Osteoblast (primary cell): Measurements from ENCODE around the gene SAMD10. TPM values are rescaled to one million over a fixed set of nuclear protein-coding genes. Genes with fewer than 3 reads are reported as not detected.

Experiments
- DNase-seq: peaks from one replicate; pipeline ENCODE4 v3.0.0; 2011; ENCODE audit warnings: low spot score, mixed read lengths; ENCODE audit not compliant: insufficient read length; ENCODE audit errors: missing footprints
- H2AFZ ChIP-seq: 2 replicates; pipeline ENCODE4 v1.6.0; 2011; ENCODE audit warnings: mild to moderate bottlenecking, low read length
- H3K27ac ChIP-seq: 2 replicates; pipeline ENCODE4 v1.5.1; 2011; ENCODE audit warnings: mild to moderate bottlenecking, low read depth, low read length, moderate library complexity
- H3K27me3 ChIP-seq: 2 replicates; pipeline ENCODE4 v1.6.0; 2012; ENCODE audit warnings: mild to moderate bottlenecking, control low read depth, inconsistent platforms, low read length, moderate library complexity; ENCODE audit not compliant: insufficient read depth
- H3K36me3 ChIP-seq: 2 replicates; pipeline ENCODE4 v1.5.1; 2011; ENCODE audit warnings: mild to moderate bottlenecking, low read length, control low read depth, moderate library complexity; ENCODE audit not compliant: insufficient read depth
- H3K4me1 ChIP-seq: 2 replicates; pipeline ENCODE4 v1.5.1; 2011; ENCODE audit warnings: mild to moderate bottlenecking, low read length, control low read depth, moderate library complexity; ENCODE audit not compliant: insufficient read depth
- H3K4me2 ChIP-seq: 2 replicates; pipeline ENCODE4 v1.6.0; 2011; ENCODE audit warnings: mild to moderate bottlenecking, low read length; ENCODE audit not compliant: insufficient read depth
- H3K4me3 ChIP-seq: fragments of 200-600 bp; sonication (generic); 3 replicates; pipeline ENCODE4 v1.5.1; 2012; ENCODE audit warnings: mild to moderate bottlenecking, low read length, inconsistent platforms; ENCODE audit not compliant: insufficient read depth
- H3K79me2 ChIP-seq: 2 replicates; pipeline ENCODE4 v1.6.0; 2012; ENCODE audit warnings: mild to moderate bottlenecking, low read length, control low read depth, inconsistent platforms; ENCODE audit not compliant: insufficient read depth
- H3K9me3 ChIP-seq: 2 replicates; pipeline ENCODE4 v1.5.1; 2011; ENCODE audit warnings: low read depth, low read length, control low read depth
- H4K20me1 ChIP-seq: 2 replicates; pipeline ENCODE4 v1.6.0; 2012; ENCODE audit warnings: mild to moderate bottlenecking, low read length, control low read depth; ENCODE audit not compliant: insufficient read depth
- CTCF ChIP-seq: IDR thresholded peaks from 2 replicates; pipeline ENCODE4 v1.5.1; 2011; ENCODE audit warnings: mild to moderate bottlenecking, low read depth, low read length, moderate library complexity; ENCODE audit errors: extremely low read depth
- total RNA-seq: library from RNA; depleted of rRNA; stranded (reverse); fragments of >200 nt; gene quantifications from 2 replicates; pipeline ENCODE4 v1.2.3, GENCODE V29; 2012

Gene SAMD10
- total RNA-seq, 1 donor, result 1.4 TPM

- Histone ChIP-seq H3K4me2 (peak overlapping the region; percentile 87), H4K20me1 (peaks cover 25% of the 10 kb centered on the region), H3K4me3 (peak overlapping the region; percentile 72), H3K36me3 (peaks cover 13% of the 10 kb centered on the region), H3K4me1 (peaks cover 13% of the 10 kb centered on the region), H2AFZ (no peak overlapping the region), H3K9me3 (no peaks in the 10 kb centered on the region), H3K27me3 (no peaks in the 10 kb centered on the region), H3K79me2 (peaks cover 36% of the 10 kb centered on the region), H3K27ac (peak overlapping the region; percentile 51)
- TF ChIP-seq CTCF, result no peak
- peak; percentile 98 for DNase-seq
These were observed 22.3 kb downstream of the SAMD10 start for GRCh38 chr20:63957004-63957689.

GRCh38 chr20:63956664-63957003 lies 22.8 kb downstream of the SAMD10 start:
- Histone ChIP-seq H3K27ac (peak overlapping the region; percentile 51), H3K4me3 (peak overlapping the region; percentile 72), H3K36me3 (peaks cover 13% of the 10 kb centered on the region), H3K27me3 (no peaks in the 10 kb centered on the region), H3K4me1 (peaks cover 13% of the 10 kb centered on the region), H3K4me2 (peak overlapping the region; percentile 87), H2AFZ (no peak overlapping the region), H4K20me1 (peaks cover 30% of the 10 kb centered on the region), H3K79me2 (peaks cover 41% of the 10 kb centered on the region), H3K9me3 (no peaks in the 10 kb centered on the region)
- no peak for TF ChIP-seq CTCF
- no peak for DNase-seq

- Histone ChIP-seq H3K4me1 (peaks cover 13% of the 10 kb centered on the region), H3K79me2 (peaks cover 47% of the 10 kb centered on the region), H3K9me3 (no peaks in the 10 kb centered on the region), H3K27ac (peak within 1 kb of the TSS; percentile 71), H4K20me1 (peaks cover 35% of the 10 kb centered on the region), H3K4me3 (peak within 1 kb of the TSS; percentile 96), H3K4me2 (peak within 1 kb of the TSS; percentile 94), H2AFZ (peak within 1 kb of the TSS; percentile 77), H3K36me3 (peaks cover 13% of the 10 kb centered on the region), H3K27me3 (no peaks in the 10 kb centered on the region)
- no peak for TF ChIP-seq CTCF
- DNase-seq, result peak; percentile 100
These were observed 23.4 kb downstream of the SAMD10 start, which contains the start of gene UCKL1 for GRCh38 chr20:63955827-63956663. Gene UCKL1 (minus strand): TSS chr20:63956416. CDS start chr20:63956372, 44 bp downstream.

GRCh38 chr20:63955281-63955826 lies 24.1 kb downstream of the SAMD10 start:
- H4K20me1 ChIP-seq, result peaks cover 42% of the 10 kb centered on the region
- H3K4me2 ChIP-seq, result peak overlapping the region; percentile 94
- H3K36me3 ChIP-seq, result peaks cover 13% of the 10 kb centered on the region
- no peaks in the 10 kb centered on the region for H3K9me3 ChIP-seq
- peak overlapping the region; percentile 71 for H3K27ac ChIP-seq
- TF ChIP-seq CTCF, result peak; percentile 23
- peaks cover 13% of the 10 kb centered on the region for H3K4me1 ChIP-seq
- H3K79me2 ChIP-seq, result peaks cover 54% of the 10 kb centered on the region
- DNase-seq, result peak; percentile 98
- no peaks in the 10 kb centered on the region for H3K27me3 ChIP-seq
- no peak overlapping the region for H2AFZ ChIP-seq
- H3K4me3 ChIP-seq, result peak overlapping the region; percentile 96
